ENCODE data around the gene ORAI3.

Gene ORAI3

GRCh38 chr16:30953111-30953510, 4.2 kb downstream of the ORAI3 start:
- peak overlapping the region in 2 of 3 experiments; percentile 77 for H3K4me3 Mint-ChIP-seq
- H3K4me1 Mint-ChIP-seq = peaks cover 17% of the 10 kb centered on the region

GRCh38 chr16:30953511-30954124, 4.8 kb downstream of the ORAI3 start:
- Mint-ChIP-seq H3K27ac (peak overlapping the region; percentile 87 to 93 (median 90)), H3K9me3 (no peaks in the 10 kb centered on the region), H3K36me3 (ENCODE audit: low read depth) (no peaks in the 10 kb centered on the region), H3K27me3 (ENCODE audit: low read depth) (no peaks in the 10 kb centered on the region), H3K4me1 (peaks cover 19% of the 10 kb centered on the region), H3K4me3 (peak overlapping the region; percentile 60 to 77 (median 77))
- TF ChIP-seq, protein P1, sequence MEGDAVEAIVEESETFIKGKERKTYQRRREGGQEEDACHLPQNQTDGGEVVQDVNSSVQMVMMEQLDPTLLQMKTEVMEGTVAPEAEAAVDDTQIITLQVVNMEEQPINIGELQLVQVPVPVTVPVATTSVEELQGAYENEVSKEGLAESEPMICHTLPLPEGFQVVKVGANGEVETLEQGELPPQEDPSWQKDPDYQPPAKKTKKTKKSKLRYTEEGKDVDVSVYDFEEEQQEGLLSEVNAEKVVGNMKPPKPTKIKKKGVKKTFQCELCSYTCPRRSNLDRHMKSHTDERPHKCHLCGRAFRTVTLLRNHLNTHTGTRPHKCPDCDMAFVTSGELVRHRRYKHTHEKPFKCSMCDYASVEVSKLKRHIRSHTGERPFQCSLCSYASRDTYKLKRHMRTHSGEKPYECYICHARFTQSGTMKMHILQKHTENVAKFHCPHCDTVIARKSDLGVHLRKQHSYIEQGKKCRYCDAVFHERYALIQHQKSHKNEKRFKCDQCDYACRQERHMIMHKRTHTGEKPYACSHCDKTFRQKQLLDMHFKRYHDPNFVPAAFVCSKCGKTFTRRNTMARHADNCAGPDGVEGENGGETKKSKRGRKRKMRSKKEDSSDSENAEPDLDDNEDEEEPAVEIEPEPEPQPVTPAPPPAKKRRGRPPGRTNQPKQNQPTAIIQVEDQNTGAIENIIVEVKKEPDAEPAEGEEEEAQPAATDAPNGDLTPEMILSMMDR (IDR thresholded peaks at IDR 0.05; ENCODE audit: unreplicated experiment in 3 of 3) = peak; percentile 78 to 86 (median 78)

More at GRCh38 chr16:30953111-30953510, 4.2 kb downstream of the ORAI3 start:
- H3K27me3 Mint-ChIP-seq (ENCODE audit: low read depth) = no peaks in the 10 kb centered on the region
- no peaks in the 10 kb centered on the region for H3K9me3 Mint-ChIP-seq
- peaks cover 2% of the 10 kb centered on the region for H3K36me3 Mint-ChIP-seq (ENCODE audit: low read depth)
- peak overlapping the region in 1 of 3 experiments; percentile 87 for H3K27ac Mint-ChIP-seq
- TF ChIP-seq, protein P1 (IDR thresholded peaks at IDR 0.05; ENCODE audit: unreplicated experiment in 3 of 3) = no peak

GRCh38 chr16:30954993-30955392, 6.1 kb downstream of the ORAI3 start:
- TF ChIP-seq, protein P1 (IDR thresholded peaks at IDR 0.05; ENCODE audit: unreplicated experiment in 3 of 3) = no peak
- H3K9me3 Mint-ChIP-seq = no peaks in the 10 kb centered on the region
- peak overlapping the region; percentile 11 to 90 (median 57) for H3K27ac Mint-ChIP-seq
- H3K36me3 Mint-ChIP-seq (ENCODE audit: low read depth) = peaks cover 7% of the 10 kb centered on the region
- peak overlapping the region; percentile 40 to 59 (median 44) for H3K4me3 Mint-ChIP-seq
- no peaks in the 10 kb centered on the region for H3K27me3 Mint-ChIP-seq (ENCODE audit: low read depth)
- H3K4me1 Mint-ChIP-seq = peaks cover 27% of the 10 kb centered on the region

GRCh38 chr16:30956601-30957455, 8.0 kb downstream of the ORAI3 start:
- H3K4me1 Mint-ChIP-seq = peaks cover 27% of the 10 kb centered on the region
- peak overlapping the region; percentile 95 to 98 (median 97) for H3K4me3 Mint-ChIP-seq
- TF ChIP-seq, protein P1 (IDR thresholded peaks at IDR 0.05; ENCODE audit: unreplicated experiment in 3 of 3) = peak in 2 of 3 experiments; percentile 19 to 52
- H3K27ac Mint-ChIP-seq = peak overlapping the region; percentile 100
- H3K9me3 Mint-ChIP-seq = no peaks in the 10 kb centered on the region
- no peaks in the 10 kb centered on the region for H3K27me3 Mint-ChIP-seq (ENCODE audit: low read depth)
- peaks cover 23% of the 10 kb centered on the region for H3K36me3 Mint-ChIP-seq (ENCODE audit: low read depth)

DNA sequence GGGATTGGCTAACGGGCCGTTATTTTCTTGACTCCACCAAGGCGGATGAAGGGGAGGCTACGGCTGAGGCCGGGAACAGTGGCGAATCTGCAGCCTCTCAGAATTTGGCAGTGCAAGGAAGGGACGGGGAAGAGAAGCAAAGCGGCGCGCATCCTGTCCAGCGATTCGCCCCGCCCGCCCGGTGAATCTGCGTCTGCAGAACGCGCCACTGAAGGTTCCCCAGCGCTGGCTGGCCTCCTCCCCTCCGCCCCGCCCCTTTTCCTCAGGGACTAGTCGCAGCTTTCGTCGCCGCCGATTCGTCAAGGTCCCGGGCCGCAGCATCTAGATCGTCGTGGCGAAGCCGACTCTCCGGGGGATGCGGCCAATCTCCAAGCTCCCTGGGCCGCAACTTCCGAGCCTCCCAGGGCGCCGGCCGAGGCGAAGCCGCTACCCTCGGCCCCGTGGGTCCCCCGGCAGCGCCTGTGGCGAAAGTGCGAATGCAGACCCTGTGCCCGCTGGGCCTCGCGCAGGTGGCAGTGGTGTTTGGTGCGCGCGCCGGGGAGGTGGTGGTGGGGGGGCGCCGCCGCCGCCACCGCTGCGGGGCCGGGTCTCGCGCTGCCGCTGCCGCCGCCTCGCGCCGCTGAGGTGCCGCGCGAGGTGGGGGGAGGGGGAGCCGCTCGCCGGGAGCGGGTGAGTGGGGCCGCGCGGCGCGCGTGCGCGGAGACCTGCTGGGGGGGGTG, 8.7 kb downstream of the ORAI3 start, which contains the start of gene SETD1A:
SETD1A (plus strand) TSS at position 299 of the 719 bp plus-strand sequence. CDS start 978 bp downstream, outside the sequence.
- TF ChIP-seq, protein P1 (IDR thresholded peaks at IDR 0.05; ENCODE audit: unreplicated experiment in 3 of 3) = no peak
- Mint-ChIP-seq H3K27ac (peak within 1 kb of the TSS; percentile 100), H3K4me3 (peak within 1 kb of the TSS; percentile 97 to 98 (median 97)), H3K27me3 (ENCODE audit: low read depth) (no peaks in the 10 kb centered on the region), H3K36me3 (ENCODE audit: low read depth) (peaks cover 28% of the 10 kb centered on the region), H3K9me3 (no peaks in the 10 kb centered on the region), H3K4me1 (peaks cover 27% of the 10 kb centered on the region)

Measured in nephron (organoid).